ENCODE results near the gene TMEM272. TPM values are rescaled to one million over a fixed set of nuclear protein-coding genes. Genes with fewer than 3 reads are reported as not detected.

Gene TMEM272
- total and polyA plus RNA-seq, 2 donors (not counting 3 experiments of a cell fraction or from before 2014, with no cell fraction given): not detected

GRCh38 chr13:51839711-51840540, 5.1 kb downstream of the TMEM272 start:
- no peaks in the 10 kb centered on the region for H3K4me1 ChIP-seq (ENCODE audit: control insufficient read depth, extremely low read depth, insufficient read depth, low read length)
- H3K27me3 ChIP-seq (ENCODE audit: control insufficient read depth in 2 of 2, insufficient read depth in 2 of 2, low read length in 2 of 2): peaks cover 6 to 11% of the 10 kb centered on the region in 2 experiments
- H3K9me3 ChIP-seq (replicated peaks; ENCODE audit: control insufficient read depth, insufficient read depth, low read length): no peaks in the 10 kb centered on the region
- no peaks in the 10 kb centered on the region for H3K79me2 ChIP-seq (ENCODE audit: control insufficient read depth, insufficient read depth, low read length)
- no peak overlapping the region for H2AFZ ChIP-seq (ENCODE audit: low read depth, low read length)
- POLR2A ChIA-PET: no interaction called here
- H3K9me1 ChIP-seq (replicated peaks; ENCODE audit: control insufficient read depth, extremely low read depth, insufficient read depth, low read length): no peaks in the 10 kb centered on the region
- no peak overlapping the region for H3K4me3 ChIP-seq (replicated peaks in 1 of 3; ENCODE audit: insufficient read depth in 1 of 3, low read depth in 1 of 3, low read length in 3 of 3)
- H3K27ac ChIP-seq (ENCODE audit: insufficient read depth, low read depth, low read length): no peak overlapping the region
- intact Hi-C loops (cut with micrococcal nuclease) (no loop called here), dilution Hi-C loops (cut with MboI; ENCODE audit: extremely low pct_ligation_motif_present, low sequenced_read_pairs) (no loop called here)
- FAIRE-seq: no peak
- TF ChIP-seq MYC (IDR thresholded peaks at IDR 0.05; ENCODE audit: low read depth, low read length): no peak
- TF ChIP-seq GATA2 (IDR thresholded peaks at IDR 0.05; ENCODE audit: insufficient read depth, insufficient read length, low read depth, low read length): no peak
- TF ChIP-seq FOS (IDR thresholded peaks at IDR 0.05; ENCODE audit: borderline replicate concordance, insufficient read depth, low read length): no peak
- TF ChIP-seq JUN (IDR thresholded peaks at IDR 0.05; ENCODE audit: borderline replicate concordance, insufficient read depth, insufficient read length, low read depth): no peak
- CTCF ChIA-PET: interaction anchor here (1.0 kb wide), 1 partner anchor 24 kb away, joined by 3 read pairs; no protein-coding TSS in a partner anchor
- H3K4me2 ChIP-seq (ENCODE audit: insufficient read depth, low read length): no peak overlapping the region
- H3K36me3 ChIP-seq (ENCODE audit: control insufficient read depth in 2 of 2, extremely low read depth in 1 of 2, insufficient read depth in 2 of 2, low read length in 2 of 2): no peaks in the 10 kb centered on the region
- H3K9ac ChIP-seq (replicated peaks; ENCODE audit: extremely low read depth, insufficient read depth, low read length): no peak overlapping the region
- H4K20me1 ChIP-seq (replicated peaks; ENCODE audit: control insufficient read depth, extremely low read depth, insufficient read depth, low read length): no peaks in the 10 kb centered on the region
- no TSS peak for BruUV-seq (replicated peaks)
- no peak for DNase-seq (ENCODE audit: low read depth, low spot score)

GRCh38 chr13:51838240-51838846, 6.6 kb downstream of the TMEM272 start:
- no TSS peak for BruUV-seq (replicated peaks)
- DNase-seq (ENCODE audit: low read depth, low spot score) (no peak), FAIRE-seq (no peak)
- ChIA-PET POLR2A (no interaction called here), CTCF (interaction anchor here (1.3 kb wide), 1 partner anchor 22 kb away, joined by 3 read pairs; no protein-coding TSS in a partner anchor)
- H3K36me3 ChIP-seq (ENCODE audit: control insufficient read depth in 2 of 2, extremely low read depth in 1 of 2, insufficient read depth in 2 of 2, low read length in 2 of 2): no peaks in the 10 kb centered on the region
- no peaks in the 10 kb centered on the region for H3K9me1 ChIP-seq (replicated peaks; ENCODE audit: control insufficient read depth, extremely low read depth, insufficient read depth, low read length)
- no peaks in the 10 kb centered on the region for H4K20me1 ChIP-seq (replicated peaks; ENCODE audit: control insufficient read depth, extremely low read depth, insufficient read depth, low read length)
- intact Hi-C loops (cut with micrococcal nuclease): no loop called here
- H3K9ac ChIP-seq (replicated peaks; ENCODE audit: extremely low read depth, insufficient read depth, low read length): no peak overlapping the region
- no peaks in the 10 kb centered on the region for H3K79me2 ChIP-seq (ENCODE audit: control insufficient read depth, insufficient read depth, low read length)
- H3K4me3 ChIP-seq (replicated peaks in 1 of 3; ENCODE audit: insufficient read depth in 1 of 3, low read depth in 1 of 3, low read length in 3 of 3): no peak overlapping the region
- H3K27ac ChIP-seq (ENCODE audit: insufficient read depth, low read depth, low read length): no peak overlapping the region
- TF ChIP-seq JUN (IDR thresholded peaks at IDR 0.05; ENCODE audit: borderline replicate concordance, insufficient read depth, insufficient read length, low read depth): peak; percentile 19
- TF ChIP-seq EZH2 (IDR thresholded peaks at IDR 0.05; ENCODE audit: borderline replicate concordance, low read depth, low read length, severe bottlenecking): no peak
- TF ChIP-seq FOS (IDR thresholded peaks at IDR 0.05; ENCODE audit: borderline replicate concordance, insufficient read depth, low read length): no peak
- no peaks in the 10 kb centered on the region for H3K4me1 ChIP-seq (ENCODE audit: control insufficient read depth, extremely low read depth, insufficient read depth, low read length)
- H3K27me3 ChIP-seq (ENCODE audit: control insufficient read depth in 2 of 2, insufficient read depth in 2 of 2, low read length in 2 of 2): peaks cover 4 to 6% of the 10 kb centered on the region in 2 experiments
- H3K4me2 ChIP-seq (ENCODE audit: insufficient read depth, low read length): no peak overlapping the region
- dilution Hi-C loops (cut with MboI; ENCODE audit: extremely low pct_ligation_motif_present, low sequenced_read_pairs): no loop called here
- H2AFZ ChIP-seq (ENCODE audit: low read depth, low read length): no peak overlapping the region
- no peaks in the 10 kb centered on the region for H3K9me3 ChIP-seq (replicated peaks; ENCODE audit: control insufficient read depth, insufficient read depth, low read length)

Data from endothelial cell of umbilical vein (primary cell).